ENCODE results near the gene CIBAR2.

CIBAR2 gene

DNA sequence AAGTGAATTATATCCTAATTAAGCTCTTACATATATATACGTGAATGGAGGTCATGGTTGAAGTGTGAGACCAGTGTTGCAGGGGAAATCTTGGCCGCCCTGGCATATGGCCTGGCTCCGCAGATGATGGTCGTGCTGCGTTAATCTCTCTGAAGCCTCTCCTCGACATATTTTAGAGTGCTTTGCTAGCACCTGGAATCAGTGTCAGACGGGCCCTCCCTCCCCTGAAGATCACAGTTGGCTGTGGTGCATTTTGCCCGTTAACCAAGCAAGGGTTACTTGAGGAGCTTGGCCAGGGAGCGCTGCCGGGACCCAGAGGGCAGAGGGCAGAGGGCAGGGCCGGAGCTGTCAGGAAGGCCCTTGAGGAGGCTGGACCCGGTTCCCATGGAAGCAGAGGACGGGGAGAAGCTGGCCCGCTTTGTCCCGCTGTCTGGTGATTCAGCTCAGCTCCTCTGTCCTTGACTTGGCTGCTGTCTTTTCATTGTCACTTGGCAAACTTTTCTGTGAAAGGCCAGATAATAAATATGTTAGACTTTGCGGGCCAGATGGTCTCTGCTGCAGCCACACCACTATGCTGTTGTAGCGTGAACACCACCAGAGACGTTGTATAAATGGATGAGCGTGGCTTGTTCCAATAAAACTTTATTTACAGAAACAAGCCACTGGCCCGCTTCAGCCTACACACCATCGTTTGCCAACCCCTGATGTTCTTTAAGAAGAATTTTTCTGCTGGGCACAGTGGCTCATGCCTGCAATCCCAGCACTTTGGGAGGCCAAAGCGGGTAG lies 32.3 kb downstream of the CIBAR2 start:
- no peak for DNase-seq

DNA sequence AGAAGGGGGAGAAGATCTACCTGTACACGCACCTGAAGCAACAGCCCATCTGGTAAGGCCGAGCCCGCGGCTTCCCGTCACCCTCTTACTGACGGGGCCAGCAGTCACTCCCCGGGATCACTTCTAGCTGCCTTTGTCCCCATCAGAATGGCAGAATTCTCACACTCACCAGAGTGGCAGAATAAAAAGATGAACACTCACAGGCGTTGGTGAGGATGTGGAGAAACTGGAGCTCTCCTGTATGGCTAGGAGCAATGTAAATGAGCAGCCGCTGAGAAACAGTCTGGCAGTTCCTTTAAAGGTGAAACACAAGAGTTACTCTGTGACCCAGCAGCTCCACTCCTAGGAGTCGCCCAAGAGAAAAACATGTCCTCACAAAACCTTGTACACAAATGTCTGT lies 33.3 kb downstream of the CIBAR2 start:
- no peak for DNase-seq

DNA sequence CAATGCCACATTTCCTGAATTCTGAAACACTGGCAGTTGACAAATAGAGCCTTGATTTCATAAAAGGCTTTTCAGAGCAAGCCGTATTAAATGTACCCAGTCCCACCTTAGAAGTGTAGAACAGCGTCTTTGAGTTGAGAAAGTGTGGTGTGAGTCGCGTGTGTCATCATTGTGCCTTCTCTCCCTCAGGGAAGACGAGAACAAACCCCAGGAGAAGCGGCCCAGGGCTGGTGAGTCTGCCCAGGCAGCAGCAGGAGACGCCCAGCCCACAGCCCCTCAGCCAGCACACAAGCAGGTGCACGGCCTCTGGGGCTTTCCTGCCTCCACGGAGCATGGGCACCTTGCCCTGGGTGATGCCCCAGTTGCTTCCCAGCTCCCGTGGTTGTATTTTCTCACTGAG lies 34.0 kb downstream of the CIBAR2 start:
- DNase-seq: no peak

DNA sequence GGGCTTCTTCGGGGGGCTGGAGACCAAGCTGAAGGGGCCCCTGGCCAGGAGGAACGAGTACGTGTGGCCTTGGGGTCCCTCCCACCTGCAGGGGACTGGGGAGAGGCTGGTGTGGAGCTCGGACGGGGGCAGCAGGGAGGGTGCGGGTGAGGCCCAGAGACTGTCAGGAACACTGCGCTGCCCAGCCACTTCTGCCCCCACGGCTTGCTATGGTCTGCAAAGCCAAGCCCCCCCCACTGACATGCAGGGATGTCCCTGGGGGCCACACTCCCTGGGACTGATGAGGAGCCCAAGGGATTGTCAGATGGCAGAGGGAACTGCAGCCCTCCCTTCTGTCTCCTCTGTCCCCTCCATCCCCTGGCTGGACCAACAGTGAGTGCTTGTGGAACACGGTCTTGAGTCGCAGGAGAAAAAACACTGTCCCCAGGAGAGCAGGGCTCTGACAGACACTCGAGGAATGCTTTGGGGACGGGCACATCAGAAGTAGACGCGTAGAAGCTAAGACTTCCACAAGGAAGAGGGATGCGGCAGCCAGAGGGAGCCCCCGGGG lies 34.6 kb downstream of the CIBAR2 start:
- DNase-seq: no peak

DNA sequence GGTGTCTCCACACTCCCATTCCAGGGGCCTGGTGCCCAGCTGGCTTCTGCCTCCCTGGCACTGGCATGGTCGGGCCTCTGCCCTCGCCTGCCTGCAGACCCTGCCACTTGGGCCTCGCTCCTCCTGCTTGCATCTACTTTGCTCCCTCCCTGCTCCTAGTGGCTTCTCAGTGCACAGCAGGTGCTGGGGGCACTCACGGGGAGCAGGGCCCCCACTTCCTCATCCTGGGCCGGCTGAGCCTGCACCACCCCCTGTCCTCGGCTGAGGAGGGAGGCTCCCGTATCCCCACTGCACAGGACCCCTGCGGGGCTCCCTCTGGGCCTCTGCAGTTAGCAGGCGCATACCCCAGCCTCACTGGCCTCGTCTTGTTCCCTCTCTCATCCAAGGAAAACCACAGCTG lies 35.2 kb downstream of the CIBAR2 start:
- no peak for DNase-seq

DNA sequence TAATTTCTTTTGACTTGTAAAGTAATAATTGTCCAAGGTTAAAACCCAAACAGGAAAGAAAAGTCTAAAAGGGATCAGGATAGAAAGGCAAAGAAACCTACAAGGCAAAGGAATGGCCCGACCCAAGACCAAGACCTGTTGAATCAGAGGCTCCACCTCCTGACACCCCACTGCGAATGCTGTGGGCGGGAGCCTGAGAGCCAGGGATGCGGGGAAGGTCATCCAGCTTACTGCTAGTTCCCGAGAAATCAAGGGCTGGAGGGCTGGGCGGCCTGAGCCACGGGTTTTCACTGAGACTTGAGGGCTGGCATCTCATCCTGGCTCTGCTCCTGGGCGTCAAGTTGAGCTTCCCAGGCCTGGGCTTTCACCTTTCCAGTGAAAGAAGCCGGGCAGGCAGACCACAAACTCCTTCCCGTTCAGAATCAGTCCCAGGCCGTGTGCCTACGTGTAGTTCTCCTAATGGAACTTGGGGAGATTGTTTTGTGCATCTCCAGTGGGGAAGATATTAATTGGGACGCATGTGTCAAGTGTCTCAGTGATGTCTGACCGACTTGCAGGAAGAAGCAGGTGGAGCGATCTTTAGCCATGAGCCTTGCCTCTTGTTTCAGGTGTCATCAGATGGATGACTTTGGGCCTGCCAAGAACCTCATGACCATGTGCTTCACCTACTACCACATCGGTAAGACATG lies 36.9 kb downstream of the CIBAR2 start:
- no peak for DNase-seq

DNA sequence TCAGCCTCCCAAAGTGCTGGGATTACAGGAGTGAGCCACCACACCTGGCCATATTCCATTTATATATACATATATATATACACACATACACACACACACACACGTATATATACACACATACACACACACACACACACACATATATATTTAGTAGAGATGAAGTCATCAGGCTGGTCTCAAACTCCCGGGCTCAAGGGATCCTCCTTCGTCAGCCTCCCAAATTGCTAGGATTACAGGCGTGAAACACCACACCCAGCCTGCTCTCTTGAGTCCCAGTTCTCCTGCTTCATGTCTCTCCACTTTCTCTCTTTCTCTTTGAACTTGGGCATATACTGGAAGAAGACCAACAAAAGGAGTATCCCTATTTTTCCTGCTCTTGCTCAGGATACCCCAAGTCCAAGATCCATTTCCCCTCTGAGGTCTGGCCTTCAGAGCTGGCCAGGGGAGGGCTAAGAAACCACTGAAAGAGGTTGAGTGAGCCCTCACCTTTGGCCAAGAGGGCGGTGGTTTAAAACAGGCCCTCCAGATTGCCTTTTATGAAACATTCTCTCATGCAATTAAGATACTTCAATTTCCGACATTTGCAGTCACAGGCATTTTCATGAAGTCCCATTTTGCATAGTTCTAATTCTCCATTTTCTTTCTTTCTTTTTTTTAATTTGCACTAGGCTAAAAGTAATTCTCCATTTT lies 37.9 kb downstream of the CIBAR2 start:
- DNase-seq: no peak

DNA sequence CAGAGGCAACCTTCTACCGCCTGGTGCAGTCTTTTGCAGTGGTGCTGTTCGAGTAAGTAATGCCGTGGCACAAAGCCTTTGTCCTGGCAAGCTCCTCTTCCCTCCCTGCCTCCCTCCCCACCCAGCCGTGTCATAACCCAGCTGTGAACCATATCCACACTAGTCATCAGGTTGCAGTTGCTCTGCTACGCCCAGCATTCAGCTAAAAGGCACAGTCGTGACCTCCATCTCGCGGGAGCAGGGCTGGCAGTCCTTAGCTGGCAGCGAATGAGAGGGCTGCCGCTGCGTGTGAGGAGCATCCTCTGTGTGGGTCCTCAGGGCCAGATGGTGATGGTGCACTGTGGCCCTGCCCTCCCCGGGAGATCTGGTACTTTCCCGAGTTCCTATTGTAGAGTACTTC lies 39.3 kb downstream of the CIBAR2 start:
- no peak for DNase-seq

DNA sequence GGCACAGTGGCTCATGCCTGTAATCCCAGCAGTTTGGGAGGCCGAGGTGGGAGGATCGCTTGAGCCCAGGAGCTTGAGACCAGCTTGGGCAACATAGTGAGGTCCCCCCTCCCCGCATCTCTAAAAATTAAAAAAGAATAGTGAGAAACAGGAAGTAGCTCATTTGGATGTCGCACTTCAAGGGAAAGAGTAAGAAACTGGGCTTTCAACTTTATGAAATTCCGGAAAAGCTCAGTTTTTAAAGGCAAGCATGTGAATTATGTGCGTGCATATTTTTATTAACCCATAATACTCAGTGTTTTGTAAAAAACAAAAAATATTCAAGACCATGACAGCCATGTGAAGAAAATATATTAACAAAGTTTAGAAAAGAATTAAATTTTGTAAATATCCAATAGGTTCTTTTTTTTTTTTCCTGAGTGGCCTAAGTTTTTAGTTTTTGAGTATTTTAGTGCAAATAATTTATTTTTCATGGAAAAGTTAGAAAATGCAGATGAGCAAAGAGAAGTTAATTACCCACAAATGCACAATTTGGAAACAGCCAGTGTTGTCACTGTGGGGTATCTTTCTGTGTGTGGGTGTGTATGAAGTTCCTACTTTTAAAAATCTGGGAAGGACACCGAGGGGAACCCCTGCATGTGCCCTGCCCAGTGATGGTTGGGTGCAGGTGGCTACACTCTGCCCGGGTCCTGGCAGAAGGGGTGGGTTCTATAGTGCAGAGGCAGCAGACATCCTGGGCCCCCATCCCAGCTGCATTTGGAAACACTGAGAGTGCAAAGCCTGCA lies 40.0 kb downstream of the CIBAR2 start:
- DNase-seq: no peak

DNA sequence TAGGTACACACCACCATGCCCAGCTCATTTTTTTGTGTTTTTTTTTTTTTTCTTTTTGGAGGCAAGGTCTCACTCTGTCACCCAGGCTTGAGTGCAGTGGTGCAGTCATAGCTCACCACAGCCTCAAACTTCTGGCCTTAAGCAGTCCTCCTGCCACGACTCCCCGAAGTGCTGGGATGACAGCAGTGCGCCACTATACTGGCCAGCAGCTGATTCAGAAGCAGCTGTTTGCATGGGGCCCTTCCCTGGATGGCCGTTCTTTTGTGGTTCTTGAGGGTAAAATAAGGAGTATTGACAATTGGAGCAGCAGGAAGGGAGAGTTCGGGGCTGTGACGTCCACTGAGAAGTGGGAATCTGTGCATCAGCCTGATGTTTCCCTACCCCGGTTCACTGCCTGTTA lies 43.1 kb downstream of the CIBAR2 start:
- DNase-seq: no peak

DNA sequence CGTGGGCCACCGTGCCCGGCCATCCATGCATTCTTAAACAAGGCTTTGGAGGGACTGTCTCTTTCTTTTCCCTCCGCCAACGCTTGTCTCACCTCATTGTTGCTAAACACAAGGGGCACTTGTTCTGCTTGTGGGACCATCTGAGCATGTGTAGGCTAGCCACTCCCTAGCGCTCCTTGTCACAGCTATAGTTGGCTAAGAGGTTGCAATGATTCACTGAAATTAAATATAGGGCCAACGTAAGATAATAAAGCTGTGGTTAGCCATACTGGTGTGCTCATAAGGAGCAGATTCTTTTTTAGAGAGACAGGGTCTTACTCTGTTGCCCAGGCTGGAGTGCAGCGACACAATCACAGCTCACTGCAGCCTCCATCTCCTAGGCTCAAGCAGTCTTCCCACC lies 43.5 kb downstream of the CIBAR2 start:
- DNase-seq: no peak

DNA sequence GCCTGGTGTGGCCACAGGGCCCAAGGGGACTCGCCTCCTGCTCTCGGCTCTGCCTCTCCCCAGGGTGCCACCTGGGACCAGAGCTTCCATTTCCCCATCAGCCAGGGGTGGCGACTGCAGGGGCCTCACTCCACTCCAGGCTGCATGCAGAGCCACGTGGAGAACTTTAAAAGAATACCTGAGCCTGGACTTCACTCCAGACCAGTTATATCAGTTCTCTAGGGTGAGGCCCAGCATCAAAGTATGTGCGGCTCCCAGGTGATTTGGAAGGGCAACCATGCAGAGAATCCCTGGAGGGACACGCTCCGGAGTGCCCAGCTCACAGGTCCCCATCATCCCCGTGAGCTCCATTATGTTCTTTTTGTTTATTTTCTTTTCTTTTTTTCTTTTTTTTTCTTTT lies 44.8 kb downstream of the CIBAR2 start:
- no peak for DNase-seq

DNA sequence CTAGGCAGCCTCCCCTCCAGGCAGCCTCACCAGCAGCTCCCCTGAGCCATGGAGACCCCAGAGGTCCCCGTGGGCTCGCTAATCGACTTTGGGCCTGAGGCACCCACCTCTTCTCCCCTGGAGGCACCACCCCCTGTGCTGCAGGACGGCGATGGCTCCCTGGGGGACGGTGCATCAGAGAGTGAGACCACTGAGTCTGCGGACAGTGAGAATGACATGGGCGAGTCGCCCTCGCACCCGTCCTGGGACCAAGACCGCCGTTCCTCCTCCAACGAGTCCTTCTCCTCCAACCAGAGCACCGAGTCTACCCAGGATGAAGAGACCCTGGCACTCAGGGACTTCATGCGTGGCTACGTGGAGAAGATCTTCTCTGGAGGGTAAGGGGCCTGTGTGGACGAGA lies 45.2 kb downstream of the CIBAR2 start:
- no peak for DNase-seq

DNA sequence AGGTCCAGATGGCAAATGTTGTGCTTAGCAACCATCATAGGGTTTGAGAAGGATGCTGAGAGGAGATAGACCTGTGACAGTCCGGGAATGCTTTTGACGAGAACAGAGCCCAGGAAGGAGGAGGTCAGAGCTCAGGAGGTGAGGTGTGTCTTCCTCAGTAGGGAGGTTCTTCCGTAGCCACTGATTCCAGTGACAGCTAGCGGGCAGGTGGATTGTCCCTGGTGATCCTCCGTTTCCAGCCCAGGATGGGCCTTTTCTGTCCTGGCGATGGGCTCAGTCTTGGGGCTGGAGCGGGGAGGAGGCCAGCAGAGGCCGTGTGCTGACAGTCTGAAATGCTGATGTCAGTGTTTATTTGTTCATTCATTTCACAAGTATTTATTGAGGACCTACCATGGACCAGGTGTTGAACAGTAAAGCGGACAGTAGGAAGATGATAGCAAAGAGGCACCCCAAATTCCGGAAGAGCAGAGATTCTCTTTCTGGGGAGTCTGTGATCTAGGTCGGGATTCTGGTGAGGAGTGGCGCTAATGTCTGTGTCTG lies 45.9 kb downstream of the CIBAR2 start:
- no peak for DNase-seq

DNA sequence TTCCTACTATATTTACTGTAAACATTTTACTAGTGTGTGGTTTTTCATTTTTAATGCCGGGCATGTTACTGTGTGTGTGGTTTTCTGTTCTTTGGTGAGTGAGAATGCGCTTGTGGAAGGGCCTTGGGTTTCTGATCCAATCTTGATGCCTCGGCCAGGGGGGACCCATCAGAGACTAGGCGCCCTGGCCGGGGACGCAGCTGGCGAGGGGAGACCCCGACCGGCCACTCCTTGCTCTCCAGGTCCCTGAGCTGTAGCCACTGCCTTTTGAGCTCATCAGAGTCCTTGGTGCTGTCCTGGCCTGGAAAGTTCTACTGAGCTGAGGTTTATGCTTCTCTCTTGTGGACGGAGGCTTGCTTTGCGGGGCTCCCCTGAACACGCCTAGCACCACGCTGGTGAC lies 47.2 kb downstream of the CIBAR2 start:
- DNase-seq: no peak

DNA sequence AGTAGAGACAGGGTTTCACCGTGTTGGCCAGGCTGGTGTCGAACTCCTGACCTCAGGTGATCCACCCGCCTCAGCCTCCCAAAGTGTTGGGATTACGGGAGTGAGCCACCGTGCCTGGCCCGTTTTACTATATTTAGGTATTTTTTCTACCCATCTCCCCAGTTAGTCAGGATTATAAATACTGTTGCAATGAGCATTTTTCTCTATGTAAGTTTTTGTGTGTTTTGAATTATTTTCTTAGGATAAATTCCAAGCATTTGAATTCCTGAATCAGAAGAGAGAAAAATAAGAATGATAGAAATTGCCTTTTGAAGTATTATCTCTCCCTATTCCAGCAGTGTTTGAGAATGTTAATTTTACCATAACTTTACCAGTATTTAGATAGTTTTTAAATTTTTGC lies 48.1 kb downstream of the CIBAR2 start:
- no peak for DNase-seq

DNA sequence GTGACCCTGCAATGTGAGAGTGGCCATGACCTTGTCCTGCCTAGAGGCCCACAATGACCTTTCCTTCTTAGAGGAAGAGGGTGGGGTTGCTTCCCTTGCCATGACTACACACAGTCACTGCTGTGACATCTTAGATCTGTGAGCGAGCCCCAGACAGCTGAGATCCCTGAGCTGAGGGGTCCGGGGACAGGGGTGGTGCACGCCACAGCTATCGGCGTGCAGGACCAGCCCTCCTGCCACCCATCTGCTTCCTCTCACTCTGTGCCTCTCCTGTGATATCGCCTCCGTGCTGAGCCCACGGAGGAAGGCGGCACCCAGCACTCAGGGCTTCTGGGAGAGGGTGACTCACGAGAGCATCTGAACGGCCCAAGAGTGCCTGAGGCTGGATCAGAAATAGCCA lies 49.4 kb downstream of the CIBAR2 start:
- DNase-seq: no peak

DNA sequence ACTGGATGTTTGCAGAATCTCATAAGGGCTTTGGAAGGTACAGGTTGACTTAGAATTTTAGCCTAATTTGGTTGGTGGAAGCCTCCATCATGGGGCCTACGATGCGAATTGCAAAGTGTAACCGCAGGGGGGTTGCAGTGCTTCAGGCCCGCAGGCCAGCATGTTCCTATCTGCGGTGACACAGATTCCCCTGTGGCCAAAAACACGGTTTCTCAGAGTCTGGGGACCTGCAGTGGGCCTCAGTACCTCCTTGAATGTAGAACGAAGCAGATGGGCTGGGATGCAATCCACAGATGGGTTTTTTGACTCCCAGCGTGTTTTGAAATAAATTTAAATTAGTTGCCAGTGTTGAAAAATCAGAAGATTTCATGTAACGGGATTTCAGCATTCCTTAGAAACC lies 49.9 kb downstream of the CIBAR2 start:
- no peak for DNase-seq

DNA sequence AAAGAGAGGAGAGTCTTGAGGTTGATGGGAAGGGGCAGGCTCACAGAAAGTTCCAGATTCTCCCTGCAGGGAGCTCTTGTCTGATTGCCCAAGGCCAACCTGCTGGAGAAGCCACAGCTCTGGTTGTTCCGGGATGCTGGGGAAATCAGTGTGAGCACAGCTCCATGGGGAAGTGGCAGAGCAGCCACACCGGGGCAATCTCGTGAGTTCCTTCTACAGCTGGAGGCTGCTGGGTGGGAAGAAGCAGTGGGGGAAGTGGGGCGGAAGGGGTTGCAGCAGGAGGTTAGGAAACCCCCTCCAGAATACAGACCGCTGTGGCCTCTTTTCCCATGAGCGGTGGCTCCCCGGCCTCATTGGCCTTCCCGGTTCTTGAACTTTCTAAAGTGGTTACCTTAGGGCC lies 50.7 kb downstream of the CIBAR2 start:
- DNase-seq: no peak

DNA sequence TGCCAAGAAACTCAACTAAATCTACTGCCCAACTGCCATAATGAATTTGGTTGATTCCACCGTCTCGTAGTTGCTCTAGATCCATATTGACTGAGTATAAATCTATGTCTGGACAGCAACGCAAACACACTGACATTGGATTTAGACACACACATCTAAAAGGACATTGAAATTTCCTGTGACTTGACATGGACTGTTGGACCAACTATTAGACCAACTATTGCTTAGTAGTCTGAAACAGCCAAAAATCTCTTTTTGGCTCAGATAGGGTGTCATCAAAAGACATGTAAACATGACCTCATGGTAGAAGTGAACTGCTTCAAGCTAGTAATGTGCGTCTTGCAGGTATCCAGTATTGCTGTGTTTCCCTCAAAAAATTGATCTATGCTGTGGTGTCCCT lies 53.4 kb downstream of the CIBAR2 start:
- DNase-seq: no peak

DNA sequence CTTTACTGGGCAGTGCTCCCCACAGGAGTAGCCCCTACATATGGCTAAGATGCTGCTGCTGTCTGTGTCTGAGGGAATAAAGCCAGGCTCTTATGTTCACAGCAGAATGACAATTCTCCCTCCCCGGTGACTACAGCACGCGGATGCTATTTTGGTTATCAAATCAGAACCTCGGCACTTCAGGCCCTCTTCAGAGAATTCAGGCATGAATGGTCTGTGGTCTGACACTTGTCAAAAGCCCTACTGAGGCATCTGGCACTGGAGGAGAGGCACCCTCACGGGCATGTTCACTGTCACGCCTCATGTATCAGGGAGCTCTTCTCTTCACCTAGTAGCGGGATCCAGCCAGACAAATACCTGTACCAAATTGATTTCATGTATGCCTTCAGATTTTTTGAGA lies 54.3 kb downstream of the CIBAR2 start:
- no peak for DNase-seq

DNA sequence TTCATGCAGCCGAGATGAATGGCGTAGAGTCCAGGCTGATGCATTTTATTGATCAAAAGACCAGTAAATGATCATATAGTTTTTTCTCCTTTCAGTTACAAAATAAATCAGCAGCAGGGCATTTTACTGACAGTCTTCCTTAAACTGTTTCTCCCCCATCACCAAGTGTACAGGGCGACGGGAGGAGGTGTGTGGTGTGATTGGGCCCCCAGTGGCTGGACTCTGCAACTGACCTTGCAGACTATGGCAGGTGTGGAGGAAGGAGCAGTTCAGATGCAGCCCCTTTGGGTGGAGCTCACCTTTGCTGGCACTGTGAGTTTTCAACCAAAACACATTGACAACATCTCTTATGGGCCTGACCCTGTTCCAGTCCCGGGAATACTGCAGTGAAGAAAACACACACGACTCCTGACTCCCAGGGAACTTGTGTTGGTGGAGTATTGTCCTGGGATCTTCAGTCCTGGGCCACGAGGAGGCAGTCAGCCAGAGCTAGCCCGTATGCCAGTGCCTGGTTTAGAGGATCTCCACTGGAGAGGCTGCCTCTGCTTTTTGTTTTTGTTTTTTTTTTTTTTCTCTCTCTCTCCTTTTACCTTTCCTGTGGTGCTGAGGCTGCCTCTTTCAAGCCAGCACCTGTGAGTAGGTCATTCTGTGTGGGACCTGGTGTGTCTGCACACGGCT lies 54.9 kb downstream of the CIBAR2 start:
- no peak for DNase-seq

Data from NCI-H1048 (cell line).